HG03432 (cell line): Measurements from ENCODE around the gene CD164L2.
"Not testable (repeated sequence)": the region's sequence is repeated elsewhere in the genome, so short reads cannot be mapped to it uniquely, and the experiment has no call there.

Experiments used
- ATAC-seq: cut with Tn5 transposase; IDR thresholded peaks from one replicate; pipeline ENCODE4 v1.9.1; 2021; ENCODE audit warnings: mild to moderate bottlenecking, moderate library complexity; ENCODE audit not compliant: unreplicated experiment

CD164L2 gene

DNA sequence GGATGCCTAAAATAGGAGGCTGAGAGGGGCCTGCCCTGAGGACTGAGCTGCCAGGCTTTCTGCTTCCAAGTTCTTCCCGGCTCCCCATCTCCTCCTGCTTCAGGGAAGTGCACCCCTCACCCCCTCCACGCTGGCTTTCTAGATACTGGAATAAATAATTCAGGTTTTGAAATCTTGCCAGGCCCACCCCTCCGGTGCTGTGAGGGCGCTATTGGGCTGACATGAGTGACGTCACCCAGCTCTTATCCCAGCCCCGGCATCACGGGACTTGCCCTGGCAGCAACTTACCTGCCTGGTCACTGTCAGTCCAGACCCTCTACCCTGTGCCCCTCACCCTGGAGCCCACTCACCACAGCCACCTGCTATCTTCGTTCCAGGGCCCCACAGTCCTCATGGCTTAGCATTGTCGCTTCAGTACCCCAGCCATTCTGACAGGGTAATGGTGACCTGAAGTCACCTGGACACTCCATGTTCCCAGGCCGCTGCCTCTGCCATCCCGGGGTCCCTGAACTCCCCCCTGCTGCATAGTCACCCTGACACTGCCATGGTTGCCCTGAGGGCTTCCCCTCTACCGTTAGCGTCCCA lies 8.5 kb upstream of the CD164L2 start:
- ATAC-seq = no peak

DNA sequence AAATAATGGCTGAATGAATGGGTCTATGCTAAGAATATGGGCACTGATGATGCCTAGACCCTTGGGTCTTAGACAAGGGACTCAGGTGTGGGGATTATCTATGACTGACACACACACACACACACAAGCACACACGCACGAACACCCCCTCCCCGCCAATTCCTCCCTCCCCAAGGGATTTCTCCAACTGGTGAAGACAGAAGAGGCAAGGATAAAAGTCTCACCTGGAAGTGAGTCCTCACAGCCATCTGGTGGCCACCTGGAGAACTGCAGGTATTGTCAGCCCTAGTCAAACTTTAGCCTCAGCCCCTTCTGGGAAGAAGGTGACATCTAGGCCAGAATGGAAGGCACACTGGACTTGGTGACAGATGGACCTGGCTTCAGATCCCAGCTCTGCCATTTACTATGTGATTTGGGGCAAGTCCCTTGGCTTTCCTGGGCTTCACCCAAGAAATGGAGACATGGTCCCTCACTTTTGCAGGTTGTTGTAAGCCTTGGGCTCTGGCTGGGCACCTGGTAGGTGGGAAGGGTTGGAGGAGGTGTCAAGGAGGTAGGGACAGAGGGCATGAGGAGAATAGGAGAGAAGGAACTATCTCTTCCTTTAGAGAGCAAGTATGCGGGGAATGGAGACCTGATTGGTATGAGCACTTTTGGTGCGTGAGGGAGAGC lies 5.3 kb upstream of the CD164L2 start:
- no peak for ATAC-seq

DNA sequence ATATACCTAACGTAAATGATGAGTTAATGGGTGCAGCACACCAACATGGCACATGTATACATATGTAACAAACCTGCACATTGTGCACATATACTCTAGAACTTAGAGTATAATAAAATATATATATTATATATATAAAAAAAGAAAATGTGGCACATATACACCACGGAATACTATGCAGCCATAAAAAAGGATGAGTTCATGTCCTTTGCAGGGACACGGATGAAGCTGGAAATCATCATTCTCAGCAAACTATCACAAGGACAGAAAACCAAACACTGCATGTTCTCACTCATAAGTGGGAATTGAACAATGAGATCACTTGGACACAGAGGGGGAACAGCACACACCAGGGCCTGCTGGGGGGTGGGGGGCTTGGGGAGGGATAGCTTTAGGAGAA lies 1.7 kb upstream of the CD164L2 start:
- not testable (repeated sequence) for ATAC-seq

DNA sequence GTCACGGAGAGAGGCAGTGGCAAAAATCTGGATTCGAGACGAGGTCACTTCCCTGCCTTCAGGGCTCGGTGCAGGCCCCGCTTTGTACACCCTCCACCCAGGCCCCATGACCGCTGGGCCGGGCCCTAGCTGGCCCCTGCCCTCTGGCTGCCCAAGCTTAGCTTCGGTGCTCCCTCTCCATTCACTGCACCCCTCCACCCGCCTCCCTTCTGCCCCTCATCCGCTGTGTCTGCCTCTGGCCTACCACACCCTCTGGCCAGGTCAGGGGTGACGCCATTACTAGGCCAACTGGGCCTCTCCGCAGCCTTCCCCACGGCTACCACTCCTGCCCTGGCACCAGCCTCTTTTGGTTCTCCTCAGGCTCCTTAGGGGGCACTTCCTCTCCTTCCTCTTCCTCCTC lies 528 bp upstream of the CD164L2 start:
- no peak for ATAC-seq

DNA sequence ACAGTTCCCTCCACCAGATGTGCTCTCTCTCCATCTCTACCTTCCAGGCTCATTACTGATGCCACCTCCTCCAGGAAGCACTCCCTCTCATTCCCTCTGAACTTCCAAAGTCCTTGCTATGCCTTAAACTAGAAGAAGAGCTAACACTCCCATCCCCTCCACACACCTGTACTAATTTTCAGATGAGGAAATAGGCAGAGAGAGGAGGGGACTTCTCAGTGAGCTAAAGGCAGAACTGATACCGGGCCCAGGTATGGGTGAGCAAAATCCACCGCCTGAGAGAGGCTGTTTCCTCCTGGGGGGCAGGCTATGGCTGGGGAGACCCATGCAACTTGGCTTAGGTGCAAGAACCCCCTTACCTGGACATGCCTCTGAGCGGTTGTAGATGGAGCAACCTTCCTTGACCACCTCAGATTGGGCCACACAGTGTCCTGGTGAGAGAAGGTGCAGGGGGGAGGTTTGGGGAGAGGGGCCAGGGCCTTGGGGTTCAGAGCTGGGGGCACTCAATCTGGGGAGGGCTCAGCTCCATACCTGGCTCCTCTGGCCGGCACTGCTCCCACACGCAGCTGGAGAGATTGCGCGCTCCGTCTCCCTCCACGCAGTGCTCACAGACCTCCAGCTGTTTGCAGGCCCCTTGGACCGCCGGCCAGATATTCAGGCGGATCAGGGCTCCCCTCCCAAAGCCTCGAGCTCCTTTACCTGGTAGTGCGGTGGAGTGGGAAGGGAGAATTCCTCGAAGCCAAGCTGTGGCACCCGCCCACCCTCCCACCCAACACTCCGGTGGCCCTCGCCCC lies 967 bp downstream of the CD164L2 start:
- ATAC-seq = no peak

DNA sequence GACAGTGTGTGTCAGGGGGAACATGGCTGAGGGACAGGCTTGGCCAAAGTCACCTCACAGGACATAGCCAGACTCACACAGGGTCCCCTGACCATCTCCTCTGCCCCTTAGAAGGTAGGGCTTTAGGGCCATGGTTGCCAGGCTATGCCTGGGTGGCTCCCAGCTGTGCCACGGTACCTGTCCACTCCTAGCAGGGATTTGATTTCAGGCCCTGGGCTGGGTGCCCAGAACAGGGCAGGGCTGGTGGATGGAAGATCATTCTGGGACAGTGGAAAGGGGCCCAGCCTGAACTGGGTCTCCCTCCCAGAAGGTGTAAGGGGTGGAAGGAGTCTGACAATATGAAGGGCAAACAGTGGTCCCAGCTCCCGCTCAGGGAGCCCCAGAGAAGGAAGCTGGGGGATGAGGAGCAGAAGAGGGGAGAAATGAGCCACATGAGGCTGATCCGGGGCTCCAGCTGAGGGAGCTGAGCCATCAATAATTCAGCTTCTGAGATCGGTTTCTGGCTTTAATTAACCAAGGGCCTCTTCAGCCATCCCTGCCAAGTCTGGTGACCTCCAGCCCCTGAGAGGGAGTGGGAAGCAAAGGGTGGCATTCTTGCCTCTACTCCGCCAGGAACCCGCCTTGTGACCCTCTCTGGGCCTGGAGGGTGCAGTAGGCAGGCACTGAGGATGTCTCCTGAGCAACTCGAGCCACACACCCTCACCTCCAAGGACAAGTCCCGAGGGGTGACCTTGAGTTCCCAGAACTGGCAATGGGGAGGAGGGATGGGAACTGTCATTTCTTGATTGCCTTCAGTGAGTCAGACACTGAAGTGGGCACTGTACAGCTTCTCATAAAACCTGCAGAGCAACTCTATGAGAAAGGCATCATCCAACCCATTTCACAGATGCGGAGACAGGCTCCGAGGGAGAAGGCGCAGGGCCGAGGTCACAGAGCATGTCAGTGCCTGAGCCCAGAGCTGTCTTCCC lies 2.1 kb downstream of the CD164L2 start:
- no peak for ATAC-seq

DNA sequence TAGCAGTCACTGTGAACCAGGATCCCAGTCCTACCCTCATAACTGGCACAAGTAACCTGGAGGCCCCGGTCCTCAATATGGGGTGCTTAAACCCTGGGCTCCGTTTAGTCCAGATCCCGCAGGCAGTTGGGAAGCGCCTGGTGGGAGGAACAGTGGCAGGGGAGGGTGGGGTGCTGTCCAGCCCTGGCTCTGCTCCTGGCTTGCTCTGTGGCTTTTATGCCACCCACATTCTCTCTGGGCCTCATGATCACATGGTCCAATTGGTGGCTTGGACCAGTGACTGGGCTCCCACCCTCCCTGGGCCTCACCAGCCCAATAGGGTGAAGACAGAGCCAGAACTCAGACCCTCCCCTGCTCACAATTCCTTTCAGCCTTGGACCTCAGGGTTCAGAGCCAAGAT lies 2.9 kb downstream of the CD164L2 start:
- no peak for ATAC-seq

DNA sequence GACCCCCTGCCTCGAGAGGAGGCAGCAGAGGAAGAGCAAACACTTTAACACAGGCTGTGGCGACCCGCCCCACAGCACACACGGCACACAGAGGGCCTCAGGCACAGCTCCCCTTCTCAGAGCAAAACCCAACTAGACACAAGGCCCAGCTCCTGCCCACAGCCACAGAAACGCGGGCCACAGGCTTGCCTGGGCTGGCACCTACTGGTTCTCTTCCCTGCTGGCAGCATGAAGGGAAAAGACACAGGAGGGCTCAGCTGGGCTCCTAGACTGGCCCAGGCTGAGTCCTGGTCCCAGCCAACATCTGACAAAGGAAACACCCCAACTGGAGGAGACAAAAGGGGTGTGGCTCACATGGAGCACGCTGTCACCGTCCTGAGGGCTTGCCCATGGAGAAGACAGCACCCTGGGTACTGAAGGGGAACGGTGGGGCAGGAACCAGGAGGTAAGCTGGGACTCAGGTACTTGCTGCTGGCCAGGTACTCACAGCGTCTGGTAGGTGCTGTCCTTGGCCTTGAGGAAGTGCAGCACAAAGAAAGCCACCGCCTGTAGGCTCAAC lies 3.5 kb downstream of the CD164L2 start:
- ATAC-seq = no peak

DNA sequence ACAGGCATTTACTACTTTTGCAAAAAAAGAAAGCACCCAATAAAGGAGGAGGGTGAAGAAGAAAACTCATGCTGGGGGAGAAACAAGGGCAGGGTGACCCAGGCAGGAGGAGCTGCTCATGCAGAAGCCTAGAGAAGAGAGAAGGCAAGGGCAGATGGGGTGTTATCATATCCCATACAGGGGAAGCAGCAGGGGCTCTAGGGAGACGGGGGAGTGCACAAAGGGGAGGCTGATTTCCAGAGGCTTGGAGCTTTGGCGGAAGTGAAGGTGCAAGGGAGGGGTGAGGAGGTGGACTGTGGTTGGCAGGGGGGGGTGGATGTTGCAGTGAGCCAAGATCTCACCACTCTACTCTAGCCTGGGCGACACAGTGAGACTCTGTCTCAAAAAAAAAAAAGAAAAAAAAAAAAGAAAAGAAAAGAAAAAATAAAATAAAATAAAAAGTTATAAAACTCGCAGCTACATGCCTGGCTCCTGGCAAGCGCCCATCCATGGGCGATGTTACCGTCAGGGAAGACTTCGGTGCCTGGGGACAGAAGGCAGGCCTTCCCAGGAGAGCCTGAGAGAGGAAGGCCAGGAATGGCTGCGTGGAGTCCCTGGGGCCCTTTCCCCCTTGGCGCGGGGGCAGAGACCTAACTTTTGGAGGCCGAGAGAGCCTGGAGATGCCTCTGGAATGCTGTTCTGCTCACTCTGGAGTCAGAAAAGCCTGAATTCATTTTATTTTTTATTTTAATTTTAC lies 5.2 kb downstream of the CD164L2 start:
- no peak for ATAC-seq

DNA sequence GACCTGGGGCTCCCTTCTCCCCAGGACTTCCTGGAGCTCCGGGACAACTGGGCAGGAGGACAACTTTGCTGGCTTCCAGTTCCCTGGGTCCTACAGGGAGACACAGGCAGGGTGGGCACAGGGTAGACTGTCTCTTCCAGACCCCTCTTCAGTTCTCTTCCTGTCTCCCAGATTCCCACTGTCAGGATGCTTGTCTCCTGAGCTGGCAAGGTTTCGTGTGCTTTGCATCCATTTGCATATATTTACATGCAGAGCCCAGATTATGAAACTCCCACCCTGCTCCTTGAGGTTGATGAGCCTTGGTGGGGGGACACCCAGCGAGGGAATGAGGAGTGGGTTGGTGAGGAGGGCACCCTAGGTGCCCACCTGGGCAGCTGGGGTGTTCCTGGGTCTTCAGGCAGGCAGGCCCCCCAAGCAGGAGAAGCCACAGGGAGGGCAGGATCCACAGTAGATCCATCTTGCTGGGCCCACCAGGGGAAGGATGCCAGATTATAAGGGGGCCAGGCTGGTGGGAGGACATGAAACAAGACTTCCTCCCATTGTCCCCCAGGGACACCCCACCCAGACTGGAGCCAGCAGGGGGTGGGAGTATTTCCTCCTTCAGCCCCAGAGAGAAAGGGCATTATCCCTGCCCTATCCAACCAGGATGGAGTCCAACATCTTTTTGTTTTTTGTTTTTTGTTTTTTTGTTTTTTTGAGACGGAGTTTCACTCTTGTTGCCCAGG lies 8.6 kb downstream of the CD164L2 start, which contains the start of gene FCN3:
Gene FCN3, minus strand, starts transcription at position 463 of the 725 bp plus-strand sequence. Its CDS starts 6 bp downstream, at position 457.
- ATAC-seq = no peak

DNA sequence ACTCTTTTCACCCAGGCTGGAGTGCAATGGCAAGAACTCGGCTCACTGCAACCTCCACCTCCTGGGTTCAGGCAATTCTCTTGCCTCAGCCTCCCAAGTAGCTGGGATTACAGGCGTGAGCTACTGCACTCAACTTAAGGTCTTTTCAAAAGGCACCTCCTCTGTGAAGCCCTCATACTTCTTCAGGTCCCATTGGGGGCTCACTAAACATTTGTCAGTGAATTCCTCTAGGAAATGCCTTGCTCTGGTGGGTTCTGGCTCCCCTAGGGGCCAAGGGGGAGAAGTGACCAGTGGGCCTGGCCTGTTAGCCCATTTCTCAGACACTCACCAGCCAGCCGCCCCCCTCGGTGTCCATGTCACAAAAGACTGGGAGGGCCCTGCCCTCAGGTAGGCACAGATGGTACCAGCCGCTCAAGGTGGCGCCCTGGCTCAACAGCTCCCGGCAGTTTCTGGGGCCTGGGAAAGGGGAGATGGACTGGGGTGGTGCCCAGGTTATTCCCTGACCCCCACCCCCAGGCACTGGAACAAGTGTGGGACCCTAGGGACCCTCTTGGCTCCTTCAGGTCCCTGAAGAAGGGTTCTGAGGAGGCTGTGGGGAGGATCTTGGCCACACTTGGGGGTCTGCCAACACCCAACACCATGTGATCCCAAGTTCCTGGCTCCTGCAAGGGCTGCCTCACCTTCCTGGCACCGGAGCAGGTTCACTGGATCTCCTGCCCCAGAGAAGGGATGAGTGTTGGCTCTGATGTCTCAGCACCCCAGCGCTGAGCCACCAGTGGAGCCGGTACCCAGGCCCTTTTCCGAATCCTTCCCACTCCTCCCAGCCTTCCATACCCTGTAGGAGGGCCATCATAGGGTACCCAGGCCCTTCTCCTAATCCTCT lies 10.1 kb downstream of the CD164L2 start:
- ATAC-seq = no peak

DNA sequence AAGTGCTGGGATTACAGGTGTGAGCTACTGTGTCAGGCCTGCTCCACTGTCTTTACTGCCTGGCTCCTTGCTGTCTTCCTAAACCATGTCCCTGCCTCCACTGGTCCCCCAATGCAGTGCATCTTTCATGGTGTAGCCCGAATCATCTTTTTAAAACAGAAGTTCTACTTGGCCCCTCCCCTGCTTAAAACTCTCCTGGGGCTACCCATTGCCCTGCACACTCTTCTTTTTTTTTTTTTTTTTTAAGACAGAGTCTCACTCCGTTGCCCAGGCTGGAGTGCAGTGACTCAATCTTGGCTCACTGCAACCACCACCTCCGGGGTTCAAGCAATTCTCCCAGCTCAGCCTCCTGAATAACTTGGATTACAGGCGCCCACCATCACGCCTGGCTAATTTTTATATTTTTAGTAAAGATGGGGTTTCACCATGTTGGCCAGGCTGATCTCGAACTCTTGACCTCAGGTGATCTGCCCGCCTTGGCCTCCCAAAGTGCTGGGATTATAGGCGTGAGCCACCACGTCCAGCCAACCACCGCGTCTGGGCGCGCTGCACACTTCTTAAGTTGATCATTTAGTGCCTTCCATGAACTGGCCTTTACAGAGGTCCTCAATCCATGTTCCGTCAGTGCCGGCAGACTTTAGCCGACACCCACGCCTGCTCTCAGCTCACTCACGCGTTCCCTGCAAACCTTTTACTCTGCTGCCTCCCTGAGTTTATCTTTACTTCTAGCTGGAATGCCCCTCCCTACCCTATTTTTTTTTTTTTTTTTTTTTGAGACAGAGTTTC lies 10.9 kb downstream of the CD164L2 start:
- ATAC-seq = no peak

DNA sequence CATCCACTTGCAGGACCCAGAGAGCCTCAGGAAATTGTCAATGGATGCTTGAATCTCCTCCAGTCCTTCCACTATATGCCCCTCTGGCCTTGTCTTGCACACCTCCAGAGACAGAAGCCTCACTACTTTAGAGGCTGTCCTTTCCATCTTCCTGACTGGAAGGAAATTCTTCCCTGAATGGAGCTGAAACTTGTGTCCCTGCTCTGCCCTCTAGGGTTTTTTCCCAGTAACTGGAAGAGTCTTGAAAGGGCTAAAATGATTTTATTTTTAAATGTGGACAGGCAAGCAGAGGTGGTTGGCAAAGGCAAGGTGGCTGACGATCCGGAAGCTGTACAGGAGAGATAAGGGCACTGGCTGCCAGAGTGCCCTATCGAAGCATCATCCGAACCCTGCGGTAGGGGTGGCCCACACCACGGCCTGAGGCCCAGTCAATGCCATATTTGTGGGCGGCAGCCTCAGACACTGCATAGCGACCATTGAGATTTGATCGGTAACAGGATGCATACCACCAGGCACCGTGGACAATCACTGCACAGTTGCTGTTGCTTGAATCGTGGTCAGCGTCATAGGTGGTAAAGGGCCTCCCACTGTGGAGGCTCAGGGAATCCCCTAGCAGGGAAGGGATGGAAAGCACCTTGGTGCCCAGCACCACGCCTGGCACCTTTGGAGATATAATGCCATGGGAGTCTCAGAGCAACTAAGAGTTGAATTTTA lies 14.1 kb downstream of the CD164L2 start:
- no peak for ATAC-seq

DNA sequence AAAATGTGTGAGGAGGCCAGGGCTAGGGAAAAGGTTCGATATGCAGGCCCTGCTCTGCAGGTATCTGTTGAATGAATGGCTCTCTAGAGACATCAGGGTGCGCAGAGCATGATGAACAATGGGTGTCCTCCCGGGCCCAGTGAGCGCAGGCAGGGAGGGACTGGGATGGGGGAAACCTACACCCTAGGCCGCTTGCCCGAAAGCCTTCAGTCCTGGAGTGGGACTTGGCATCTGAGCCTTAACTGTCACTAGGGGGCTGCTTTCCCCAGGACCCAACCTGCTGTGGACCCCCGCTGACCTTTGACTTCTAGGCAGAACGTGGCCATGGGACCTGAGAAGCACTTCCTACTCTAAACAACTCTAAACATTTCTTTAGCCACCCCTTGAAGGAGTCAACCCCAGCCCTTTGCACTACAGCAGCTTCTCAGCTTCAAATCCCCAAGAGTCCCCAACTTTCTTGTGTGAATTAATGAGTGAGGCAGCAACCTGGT lies 15.9 kb downstream of the CD164L2 start:
- ATAC-seq = no peak

DNA sequence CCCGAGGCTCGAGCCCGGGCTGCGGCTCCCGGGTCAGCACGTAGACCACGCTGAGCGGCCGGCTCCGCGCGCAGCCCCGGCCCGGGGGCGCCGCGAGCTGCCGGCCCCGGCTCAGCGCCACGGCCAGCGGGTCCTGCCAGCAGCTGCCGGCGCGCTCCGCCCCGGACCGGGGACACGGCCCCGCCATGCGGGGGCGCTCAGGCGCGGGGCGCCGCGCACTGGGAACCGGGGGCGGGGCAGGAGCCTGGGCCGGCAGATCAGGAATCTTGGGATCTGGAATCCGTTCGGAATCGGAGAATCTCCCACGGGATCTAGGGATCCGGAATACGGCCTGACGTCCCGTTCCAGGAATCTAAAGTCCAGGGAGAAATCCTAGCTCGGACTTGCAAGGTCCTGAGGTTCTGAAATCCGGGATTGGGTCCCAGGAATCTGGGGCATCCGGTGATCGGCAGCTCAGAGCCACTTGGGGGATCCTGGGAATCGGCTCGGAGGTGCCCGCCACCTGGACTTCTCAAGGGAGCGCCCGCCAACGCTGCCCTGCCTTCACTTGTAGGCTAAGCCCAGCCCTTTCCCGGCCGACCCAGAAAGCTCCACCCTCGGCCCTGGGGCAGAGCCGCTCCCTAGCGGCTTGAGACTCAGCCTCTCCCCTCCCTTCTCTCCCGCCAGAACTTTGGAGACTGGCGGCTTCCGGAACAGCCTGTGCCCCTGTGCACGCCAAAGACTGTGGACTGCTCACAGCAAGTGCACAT lies 16.5 kb downstream of the CD164L2 start, which contains the start of gene MAP3K6:
Gene MAP3K6, minus strand, starts transcription at position 551 of the 749 bp plus-strand sequence. Its CDS starts 364 bp downstream, at position 187.
- peak; percentile 37 for ATAC-seq

DNA sequence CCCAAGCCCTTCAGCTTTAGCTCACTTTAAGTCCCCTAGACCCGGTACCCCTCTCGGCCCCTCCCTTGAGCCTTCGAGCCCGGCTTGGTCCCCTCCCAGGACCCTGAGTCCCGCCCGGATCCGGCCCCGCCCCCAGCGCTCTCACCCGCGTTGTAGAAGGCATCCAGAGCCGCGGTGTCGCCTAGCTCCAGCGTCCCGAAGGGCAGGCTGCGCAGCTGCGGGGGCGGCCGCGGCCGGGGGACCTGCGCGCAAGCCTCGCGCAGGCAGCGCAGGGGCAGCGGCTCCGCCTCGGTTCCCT lies 17.1 kb downstream of the CD164L2 start:
- peak; percentile 34 for ATAC-seq
